HepG2 (cell line): ENCODE results near the gene EML2. TPM values are rescaled to one million over a fixed set of nuclear protein-coding genes. Genes with fewer than 3 reads are reported as not detected.

Experiments used
- ATAC-seq: fragments of 200-7000 bp; cut with Tn5 transposase; 3 replicates; pipeline ENCODE4 v1.9.1; 2020; ENCODE audit warnings: mild to moderate bottlenecking, moderate library complexity
- BruUV-seq: library from RNA; stranded (reverse); fragments of 400-500 nt; replicated peaks from 2 replicates; lab custom pipeline; 2021; lab: Mats Ljungman, UMichigan
- CTCF ChIA-PET: fragments of 300-600 bp; formaldehyde crosslinking; extraction: SDS; loops from one replicate; lab custom pipeline; 2021; ENCODE audit warnings: low total read pairs, inconsistent platforms, low intra/inter-chr PET ratio; lab: Yijun Ruan, JAX
- POLR2A ChIA-PET: fragments of 350-600 bp; sonication (Branson Sonifier 250); formaldehyde crosslinking; loops from one replicate; lab custom pipeline; 2020; ENCODE audit warnings: antibody characterized with exemption, inconsistent platforms; lab: Yijun Ruan, JAX
- DNase-seq: peaks from one replicate; pipeline ENCODE4 v3.0.0-alpha.2; 2015; ENCODE audit warnings: low spot score
- FAIRE-seq: peaks from 3 replicates; lab custom pipeline; 2011; peaks lifted over from hg19 to GRCh38; lab: Jason Lieb, UNC
- H2AFZ ChIP-seq: one replicate; pipeline ENCODE4 v1.6.1; 2011; ENCODE audit warnings: low read length, inconsistent platforms
- H3K27ac ChIP-seq: fragments of 300-600 bp; 3 replicates; pipeline ENCODE4 v1.8.0; 2011; ENCODE audit warnings: mixed run types, mild to moderate bottlenecking, mixed read lengths, low read length, inconsistent platforms; ENCODE audit not compliant: insufficient read depth; ENCODE audit errors: extremely low read length
- H3K27me3 ChIP-seq, 2 experiments: fragments of 200-600 bp in 1 of 2; 2 replicates in 1 of 2; 3 replicates in 1 of 2; pipeline versions ENCODE4 v1.6.0 to v1.8.0; 2011; ENCODE audit warnings: low read length in 2 of 2, mild to moderate bottlenecking in 2 of 2, moderate library complexity in 2 of 2, inconsistent platforms in 1 of 2; ENCODE audit not compliant: insufficient read depth in 2 of 2, control insufficient read depth in 1 of 2
- H3K36me3 ChIP-seq, 2 experiments: fragments of 200-600 bp in 1 of 2; replicated peaks in 1 of 2; 2 replicates in 1 of 2; 3 replicates in 1 of 2; pipeline versions ENCODE4 v1.5.1 to v1.8.0; 2011; ENCODE audit warnings: low read length in 2 of 2, inconsistent platforms in 1 of 2; ENCODE audit not compliant: insufficient read depth in 2 of 2, control insufficient read depth in 1 of 2
- H3K4me1 ChIP-seq: 2 replicates; pipeline ENCODE4 v1.5.1; 2012; ENCODE audit warnings: low read length, inconsistent platforms; ENCODE audit not compliant: insufficient read depth
- H3K4me2 ChIP-seq: 2 replicates; pipeline ENCODE4 v1.6.0; 2011; ENCODE audit warnings: low read depth, low read length, inconsistent platforms
- H3K4me3 ChIP-seq, 3 experiments: fragments of 200-600 bp in 1 of 3; sonication (generic), shearing (Covaris generic) in 1 of 3; replicated peaks in 1 of 3; 2 replicates each; pipeline ENCODE4 v1.5.1; 2011 to 2016; ENCODE audit warnings: low read length in 3 of 3, inconsistent platforms in 2 of 3, low read depth in 2 of 3, mild to moderate bottlenecking in 2 of 3, control low read depth in 1 of 3, mixed read lengths in 1 of 3; ENCODE audit not compliant: insufficient read depth in 1 of 3
- H3K79me2 ChIP-seq: one replicate; pipeline ENCODE4 v1.6.1; 2011; ENCODE audit warnings: low read length, inconsistent platforms; ENCODE audit not compliant: insufficient read depth
- H3K9ac ChIP-seq: 2 replicates; pipeline ENCODE4 v1.6.0; 2011; ENCODE audit warnings: mild to moderate bottlenecking, low read depth, low read length, inconsistent platforms; ENCODE audit not compliant: insufficient read depth
- H3K9me3 ChIP-seq: 2 replicates; pipeline ENCODE4 v1.5.1; 2012; ENCODE audit warnings: mild to moderate bottlenecking, low read length
- H4K20me1 ChIP-seq: 2 replicates; pipeline ENCODE4 v1.6.0; 2011; ENCODE audit warnings: inconsistent platforms, mild to moderate bottlenecking, low read length, moderate library complexity; ENCODE audit not compliant: insufficient read depth
- ATF7 ChIP-seq, 2 experiments: fragments of 450-650 bp in 1 of 2; sonication (generic) in 1 of 2; formaldehyde crosslinking in 1 of 2; IDR thresholded peaks; 2 replicates each; pipeline versions ENCODE4 v1.4.0 to v1.6.1; 2016 to 2020; ENCODE audit warnings: antibody characterized with exemption in 1 of 2, mild to moderate bottlenecking in 1 of 2, missing genetic modification reagents in 1 of 2
- GZF1 ChIP-seq: sonication (generic); formaldehyde crosslinking; IDR thresholded peaks from 2 replicates; pipeline ENCODE4 v1.5.1; 2020; ENCODE audit warnings: mild to moderate bottlenecking, missing genetic modification reagents
- ZNF138 ChIP-seq: sonication (generic); formaldehyde crosslinking; IDR thresholded peaks from 2 replicates; pipeline ENCODE4 v1.5.0; 2020; ENCODE audit warnings: mild to moderate bottlenecking, low read depth, missing genetic modification reagents
- WGBS: methylation state at CpG from one replicate; pipeline ENCODE4 v1.1.6; 2017; ENCODE audit warnings: low lambda C conversion rate; 5-methylcytosine and 5-hydroxymethylcytosine counted together
- in situ Hi-C: cut with HindIII; loops from 2 replicates; pipeline ENCODE4 v1.10.0; 2017; ENCODE audit warnings: low pct_unique_long_range_greater_than_20kb; ENCODE audit not compliant: extremely low pct_ligation_motif_present
- intact Hi-C: fragments of 100-400 bp; cut with micrococcal nuclease; formaldehyde crosslinking; loops from one replicate; pipeline ENCODE4 v1.10.0; 2022; ENCODE audit not compliant: unreplicated experiment
- polyA plus RNA-seq, 8 experiments: library from polyadenylated mRNA; depleted of rRNA in 3 of 8; stranded (reverse) in 7 of 8; unstranded in 1 of 8; fragments of >200 nt; fragmentation: Illumina TruSeq in 4 of 8; extraction: Trizol in 4 of 8; gene quantifications; 2 replicates each; pipeline versions ENCODE4 v1.2.1 to v1.2.3, GENCODE V29; 2011 to 2016; ENCODE audit warnings: low read depth in 4 of 8, missing spikeins in 1 of 8, mixed read lengths in 1 of 8; ENCODE audit not compliant: insufficient read depth in 1 of 8
- total RNA-seq, 5 experiments: library from RNA; depleted of rRNA; stranded (reverse); fragments of >200 nt; fragmentation: Illumina TruSeq; extraction: Trizol; gene quantifications; 2 replicates each; pipeline ENCODE4 v1.2.3, GENCODE V29; 2016; ENCODE audit warnings: low read depth in 1 of 5
- TF ChIP-seq, protein P1 (sequence below): sonication (generic); formaldehyde crosslinking; IDR thresholded peaks from 2 replicates; pipeline ENCODE4 v1.8.1; 2023; ENCODE audit warnings: mild to moderate bottlenecking, missing genetic modification reagents
- TF ChIP-seq, protein P2 (sequence below): sonication (generic); formaldehyde crosslinking; IDR thresholded peaks from 2 replicates; pipeline ENCODE4 v1.4.0; 2020; ENCODE audit warnings: missing genetic modification reagents

The EML2 gene
- total and polyA plus RNA-seq, 2 of the 13 experiments (the other 11 are each of a cell fraction or from before 2014, with no cell fraction given) = 7.3 to 12.9 TPM

DNA sequence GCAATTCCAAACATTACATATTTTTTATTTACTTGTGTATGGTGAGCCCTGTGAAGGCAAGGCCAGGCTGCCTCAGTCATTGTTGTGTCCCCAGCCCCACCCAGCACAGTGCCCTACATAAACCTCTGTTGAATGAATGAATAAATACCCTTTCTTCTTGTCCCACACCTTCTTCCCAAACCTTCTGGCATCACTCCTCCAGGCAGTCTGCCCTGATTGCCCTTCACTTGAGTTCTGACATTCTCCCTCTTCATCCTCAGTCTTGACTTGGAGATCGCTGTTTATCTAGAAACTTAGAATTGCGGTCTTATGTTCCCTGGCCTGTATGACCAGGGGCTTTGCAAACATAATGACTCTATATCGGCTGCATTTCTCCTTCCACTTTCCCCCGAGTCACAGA is 49.4 kb downstream of the EML2 start:
- TF ChIP-seq ATF7 (IDR thresholded peaks at IDR 0.05) = no peak
- TF ChIP-seq ATF7 (CRISPR knock-in tag; IDR thresholded peaks at IDR 0.05) = no peak
- TF ChIP-seq, protein P1, sequence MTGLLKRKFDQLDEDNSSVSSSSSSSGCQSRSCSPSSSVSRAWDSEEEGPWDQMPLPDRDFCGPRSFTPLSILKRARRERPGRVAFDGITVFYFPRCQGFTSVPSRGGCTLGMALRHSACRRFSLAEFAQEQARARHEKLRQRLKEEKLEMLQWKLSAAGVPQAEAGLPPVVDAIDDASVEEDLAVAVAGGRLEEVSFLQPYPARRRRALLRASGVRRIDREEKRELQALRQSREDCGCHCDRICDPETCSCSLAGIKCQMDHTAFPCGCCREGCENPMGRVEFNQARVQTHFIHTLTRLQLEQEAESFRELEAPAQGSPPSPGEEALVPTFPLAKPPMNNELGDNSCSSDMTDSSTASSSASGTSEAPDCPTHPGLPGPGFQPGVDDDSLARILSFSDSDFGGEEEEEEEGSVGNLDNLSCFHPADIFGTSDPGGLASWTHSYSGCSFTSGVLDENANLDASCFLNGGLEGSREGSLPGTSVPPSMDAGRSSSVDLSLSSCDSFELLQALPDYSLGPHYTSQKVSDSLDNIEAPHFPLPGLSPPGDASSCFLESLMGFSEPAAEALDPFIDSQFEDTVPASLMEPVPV (CRISPR knock-in tag) = no peak
- no peak for TF ChIP-seq ZNF138 (CRISPR knock-in tag)
- TF ChIP-seq GZF1 = no peak
- TF ChIP-seq, protein P2, sequence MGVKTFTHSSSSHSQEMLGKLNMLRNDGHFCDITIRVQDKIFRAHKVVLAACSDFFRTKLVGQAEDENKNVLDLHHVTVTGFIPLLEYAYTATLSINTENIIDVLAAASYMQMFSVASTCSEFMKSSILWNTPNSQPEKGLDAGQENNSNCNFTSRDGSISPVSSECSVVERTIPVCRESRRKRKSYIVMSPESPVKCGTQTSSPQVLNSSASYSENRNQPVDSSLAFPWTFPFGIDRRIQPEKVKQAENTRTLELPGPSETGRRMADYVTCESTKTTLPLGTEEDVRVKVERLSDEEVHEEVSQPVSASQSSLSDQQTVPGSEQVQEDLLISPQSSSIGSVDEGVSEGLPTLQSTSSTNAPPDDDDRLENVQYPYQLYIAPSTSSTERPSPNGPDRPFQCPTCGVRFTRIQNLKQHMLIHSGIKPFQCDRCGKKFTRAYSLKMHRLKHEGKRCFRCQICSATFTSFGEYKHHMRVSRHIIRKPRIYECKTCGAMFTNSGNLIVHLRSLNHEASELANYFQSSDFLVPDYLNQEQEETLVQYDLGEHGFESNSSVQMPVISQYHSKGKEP = no peak
- in situ Hi-C loops = loop anchor here (5.0 kb wide), 1 partner anchor 53 kb away; no protein-coding TSS in a partner anchor
- Histone ChIP-seq H3K36me3 (no peaks in the 10 kb centered on the region), H3K4me3 (no peak overlapping the region), H4K20me1 (no peaks in the 10 kb centered on the region), H3K79me2 (no peaks in the 10 kb centered on the region), H3K4me2 (no peak overlapping the region), H3K27me3 (no peaks in the 10 kb centered on the region; a peak in 1 of 5 replicates), H3K4me1 (peaks cover 34% of the 10 kb centered on the region), H3K9me3 (no peaks in the 10 kb centered on the region), H3K9ac (no peak overlapping the region), H3K27ac (no peak overlapping the region), H2AFZ (no peak overlapping the region)
- BruUV-seq = no TSS peak
- ChIA-PET POLR2A (no interaction called here), CTCF (interaction anchor here (1.8 to 3.4 kb wide), 3 partner anchors 53 to 104 kb away, joined by 14 to 29 read pairs (median 15); partner anchors contain the start of gene QPCTL)
- no peak for DNase-seq
- intact Hi-C loops = loop anchor here (1.0 kb wide), 1 partner anchor 57 kb away; no protein-coding TSS in a partner anchor
- WGBS = 80% methylated on average over 4 of the region's 4 CpGs
- no peak for FAIRE-seq
- no peak for ATAC-seq
